T47D (cell line): ENCODE results near the gene HMMR.
"Not testable (repeated sequence)": the region's sequence is repeated elsewhere in the genome, so short reads cannot be mapped to it uniquely, and the experiment has no call there.

ENCODE experiments used
- DNase-seq, 2 experiments: peaks; one replicate each; pipeline versions ENCODE4 v3.0.0 to v3.0.0-alpha.2; 2011 to 2012; ENCODE audit warnings: low read depth in 1 of 2, low spot score in 1 of 2
- JUND ChIP-seq: IDR thresholded peaks from 2 replicates; pipeline ENCODE4 v1.6.1; 2012; ENCODE audit warnings: low read depth
- in situ Hi-C: cut with HindIII; loops from 2 replicates; pipeline ENCODE4 v1.10.0; 2016; ENCODE audit warnings: low sequenced_read_pairs, low pct_unique_long_range_greater_than_20kb

HMMR gene

DNA sequence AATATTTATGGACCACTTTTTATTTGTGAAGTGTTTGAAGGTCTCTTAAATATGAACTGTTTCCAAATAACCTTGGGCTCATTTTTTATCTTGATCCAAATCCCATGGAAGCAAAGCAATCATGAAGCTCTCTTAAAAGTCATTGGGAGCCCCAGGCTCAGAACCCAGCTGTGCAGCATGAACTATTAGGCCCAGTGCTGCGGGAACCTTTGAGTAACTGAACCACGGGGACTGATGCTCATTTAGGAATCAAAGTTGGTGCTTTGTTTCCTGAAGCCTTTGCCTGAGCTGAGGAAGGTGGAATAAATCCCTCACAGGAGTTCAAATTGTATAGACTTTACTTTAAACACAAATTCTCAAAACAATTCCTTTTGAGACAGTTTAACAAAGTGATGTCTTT lies 72.8 kb downstream of the HMMR start:
- no peak for TF ChIP-seq JUND
- in situ Hi-C loops = no loop called here
- DNase-seq = no peak

DNA sequence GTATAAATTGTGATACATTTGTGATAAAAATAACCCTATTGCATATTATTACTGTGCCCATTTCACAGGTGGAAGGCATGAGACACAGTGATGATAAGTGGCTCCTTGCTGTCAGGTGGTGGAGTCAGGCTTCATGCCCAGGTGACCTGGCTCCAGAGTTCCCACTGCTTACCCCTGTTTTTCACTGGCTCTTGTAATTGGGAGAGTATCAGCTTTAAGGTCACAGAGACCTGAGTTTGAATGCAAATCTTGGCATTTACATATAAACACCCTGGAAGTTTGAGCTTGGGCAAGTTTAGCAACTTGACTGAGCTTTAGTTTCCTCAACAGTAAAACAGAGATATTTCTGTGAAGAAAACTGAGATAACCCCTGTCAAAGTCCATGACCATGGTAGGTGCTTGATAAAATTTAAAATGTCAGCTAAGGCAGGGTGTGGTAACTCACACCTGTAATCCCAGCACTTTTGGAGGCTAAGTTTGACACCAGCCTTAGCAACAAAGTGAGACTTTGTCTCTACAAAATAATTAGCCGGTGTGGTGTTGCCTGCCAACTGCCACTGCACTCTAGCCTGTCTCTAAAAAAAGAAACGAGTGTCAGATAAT lies 74.2 kb downstream of the HMMR start:
- DNase-seq = no peak
- no peak for TF ChIP-seq JUND
- in situ Hi-C loops = no loop called here

DNA sequence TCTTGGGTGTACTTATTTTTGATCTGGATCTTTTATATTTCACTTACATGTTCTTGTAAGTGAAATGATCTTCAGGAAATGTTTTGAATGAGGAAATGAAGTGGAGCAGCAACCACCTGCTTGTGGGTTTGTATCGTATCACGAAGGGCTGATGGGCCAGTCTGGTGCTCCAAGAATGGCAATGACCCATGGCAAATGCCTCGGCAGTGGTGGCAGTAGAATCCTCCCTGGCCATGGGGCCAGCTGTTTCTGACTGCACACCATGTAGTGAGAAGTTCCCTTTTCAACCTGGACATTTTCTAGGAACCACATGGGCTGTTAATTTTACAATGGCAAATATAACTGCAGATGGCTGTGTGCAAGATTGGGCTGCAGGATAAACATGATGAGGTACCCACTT lies 74.9 kb downstream of the HMMR start:
- in situ Hi-C loops = no loop called here
- DNase-seq = no peak
- no peak for TF ChIP-seq JUND

DNA sequence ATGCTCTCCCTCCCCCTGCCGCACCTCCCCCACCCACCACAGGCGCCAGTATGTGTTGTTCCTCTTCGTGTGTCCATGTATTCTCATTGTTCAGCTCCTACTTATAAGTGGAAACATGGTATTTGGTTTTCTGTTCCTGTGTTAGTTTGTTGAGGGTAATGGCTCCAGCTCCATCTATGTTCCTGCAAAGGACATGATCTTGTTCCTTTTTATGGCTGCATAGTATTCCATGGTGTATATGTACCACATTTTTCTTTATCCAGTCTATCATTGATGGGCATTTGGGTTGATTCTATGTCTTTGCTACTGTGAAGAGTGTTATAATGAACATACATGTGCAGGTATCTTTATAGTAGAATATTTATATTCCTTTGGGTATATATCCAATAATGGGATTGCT lies 76.0 kb downstream of the HMMR start:
- DNase-seq, in situ Hi-C loops: not testable (repeated sequence)

DNA sequence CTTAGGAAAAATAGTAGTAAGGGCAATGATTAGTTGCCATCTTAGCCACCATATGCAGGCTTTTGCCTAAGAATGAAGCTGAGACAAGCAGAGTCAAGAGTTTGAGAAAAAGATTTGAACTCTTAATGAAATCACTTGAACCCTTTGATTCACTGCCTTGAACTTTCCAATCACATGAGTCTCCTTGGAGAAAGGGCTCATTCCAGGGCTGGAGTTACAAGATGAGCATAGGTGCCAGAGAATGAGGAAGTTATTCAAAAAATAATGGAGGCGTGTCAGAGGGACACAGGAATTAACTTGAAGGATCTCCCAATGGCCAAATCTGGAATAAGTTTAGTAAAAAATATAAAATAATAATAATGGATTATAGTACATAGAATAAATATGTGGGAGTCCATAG lies 80.3 kb downstream of the HMMR start:
- no peak for TF ChIP-seq JUND
- no peak for DNase-seq
- in situ Hi-C loops = no loop called here
